NCI-H2196 (cell line): ENCODE measurements around the gene PTPN21.
"Not testable (repeated sequence)": the region's sequence is repeated elsewhere in the genome, so short reads cannot be mapped to it uniquely, and the experiment has no call there.

Experiments
- DNase-seq: peaks from one replicate; lab custom pipeline; 2025; ENCODE audit not compliant: unreplicated experiment; lab: John Stamatoyannopoulos, UW

Gene PTPN21

DNA sequence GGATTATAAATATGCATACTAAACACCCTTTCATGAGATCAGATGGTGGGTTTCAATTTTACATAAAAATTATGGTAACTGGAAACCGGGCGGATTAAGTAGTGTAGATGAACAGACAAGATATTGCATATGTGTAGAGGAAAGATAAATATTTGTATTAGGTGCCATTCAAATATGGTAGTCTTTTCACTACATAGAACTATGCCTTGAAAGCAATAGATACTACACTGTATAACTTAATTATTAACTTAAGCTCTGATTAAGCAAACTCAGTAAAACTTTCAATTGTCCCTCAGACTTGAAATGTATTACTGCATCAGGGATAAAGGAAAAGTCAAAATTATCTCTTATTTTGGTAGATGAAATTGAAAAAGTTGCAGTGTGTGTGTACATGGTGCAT, 1.9 kb downstream of the PTPN21 start:
- no peak for DNase-seq

- DNase-seq: no peak
Observed at GRCh38 chr14:88551980-88552431, 2.8 kb downstream of the PTPN21 start.

GRCh38 chr14:88551094-88551870, 3.5 kb downstream of the PTPN21 start:
- DNase-seq: no peak

- DNase-seq: no peak
Observed at GRCh38 chr14:88550078-88550477, 4.7 kb downstream of the PTPN21 start.

DNA sequence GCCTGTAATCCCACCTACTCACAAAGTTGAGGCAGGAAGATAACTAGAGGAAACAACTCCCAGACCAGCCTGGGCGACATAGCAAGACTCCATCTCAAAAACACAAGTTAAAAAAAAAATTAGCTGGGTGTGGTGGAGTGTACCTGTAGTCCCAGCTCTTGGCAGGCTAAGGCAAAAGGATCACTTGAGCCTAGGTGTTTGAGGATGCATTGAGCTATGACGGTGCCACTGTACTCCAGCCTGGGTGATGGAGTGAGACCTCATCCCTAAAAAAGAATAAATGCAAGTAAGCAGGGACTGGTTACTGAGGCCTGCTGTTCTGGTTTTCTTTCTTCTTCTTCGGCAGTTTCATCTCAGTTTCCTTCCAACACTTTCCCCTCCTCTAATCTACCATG, 7.4 kb downstream of the PTPN21 start:
- DNase-seq: no peak

DNA sequence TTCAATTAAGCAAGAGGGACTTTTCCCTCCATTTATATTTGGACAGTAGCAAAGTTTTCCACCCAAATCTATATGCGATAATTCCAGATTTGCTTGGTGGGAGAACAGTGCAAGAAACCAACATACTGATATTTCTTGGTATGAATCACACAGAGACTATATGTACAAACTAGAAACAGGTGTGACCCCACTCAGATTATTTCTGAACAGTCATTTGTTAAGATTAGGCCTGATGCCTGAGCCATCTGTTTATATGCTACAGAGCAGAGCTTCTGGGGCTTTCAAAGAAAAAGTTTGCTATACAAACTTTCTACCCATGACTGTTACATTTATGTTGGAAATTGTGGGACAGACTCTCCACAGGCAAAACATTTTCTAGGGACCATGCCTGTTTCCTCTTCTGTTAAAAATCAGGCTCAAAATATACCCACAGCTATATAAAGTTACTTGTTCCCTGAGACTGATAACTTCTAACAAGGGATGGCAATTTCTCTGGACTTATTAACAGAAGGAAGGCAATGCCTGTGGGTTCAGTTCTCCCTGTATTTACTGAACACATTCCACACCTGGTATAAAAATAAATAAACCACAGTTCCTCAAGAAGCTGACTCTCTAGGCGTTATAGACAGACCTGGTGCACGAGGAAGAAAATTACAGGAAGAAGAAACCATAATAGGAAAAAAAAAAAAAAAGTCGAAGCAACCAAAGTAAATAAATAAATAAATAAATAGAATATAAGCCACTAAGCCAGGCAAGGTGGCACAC, 8.0 kb downstream of the PTPN21 start:
- no peak for DNase-seq

GRCh38 chr14:88545256-88545655, 9.6 kb downstream of the PTPN21 start:
- DNase-seq: no peak

- no peak for DNase-seq
Observed at GRCh38 chr14:88542857-88543795, 11.7 kb downstream of the PTPN21 start.

GRCh38 chr14:88541324-88541723, 13.5 kb downstream of the PTPN21 start:
- no peak for DNase-seq

DNA sequence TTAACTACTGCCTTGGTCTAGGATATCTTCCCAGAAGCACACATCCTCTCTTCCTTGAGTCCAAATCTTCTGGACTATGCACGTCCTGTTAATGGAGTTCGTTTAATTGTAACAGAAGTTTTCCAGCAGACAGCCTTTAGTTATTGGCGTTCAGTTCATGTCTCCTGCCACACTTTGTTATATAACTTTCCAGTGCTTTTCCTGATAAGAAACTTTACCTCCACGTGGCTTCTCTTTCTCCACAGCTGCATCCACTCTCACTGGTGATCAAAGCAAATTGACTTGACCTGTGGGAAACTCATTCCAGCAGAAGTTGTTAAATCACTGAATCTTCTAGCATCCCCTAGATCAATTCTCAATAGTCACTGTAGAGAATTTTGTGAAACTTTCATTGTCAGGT, 19.0 kb downstream of the PTPN21 start:
- no peak for DNase-seq

- no peak for DNase-seq
Observed at GRCh38 chr14:88535149-88535548, 19.7 kb downstream of the PTPN21 start.

- no peak for DNase-seq
Observed at GRCh38 chr14:88533064-88533602, 21.7 kb downstream of the PTPN21 start.

DNA sequence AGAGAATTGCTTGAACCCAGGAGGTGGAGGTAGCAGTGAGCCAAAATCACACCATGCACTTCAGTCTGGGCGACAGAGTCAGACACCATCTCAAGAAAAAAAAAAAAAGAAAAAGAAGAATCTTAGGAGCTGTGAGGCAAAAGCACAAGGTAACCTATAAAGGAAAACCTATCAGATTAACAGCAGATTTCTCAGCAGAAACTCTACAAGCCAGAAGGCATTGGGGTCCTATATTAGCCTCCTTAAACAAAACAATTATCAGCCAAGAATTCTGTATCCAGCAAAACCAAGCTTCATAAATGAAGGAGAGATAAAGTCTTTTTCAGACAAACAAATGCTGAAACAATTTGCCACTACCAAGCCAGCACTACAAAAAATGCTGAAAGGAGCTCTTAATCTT, 24.9 kb downstream of the PTPN21 start:
- not testable (repeated sequence) for DNase-seq

DNA sequence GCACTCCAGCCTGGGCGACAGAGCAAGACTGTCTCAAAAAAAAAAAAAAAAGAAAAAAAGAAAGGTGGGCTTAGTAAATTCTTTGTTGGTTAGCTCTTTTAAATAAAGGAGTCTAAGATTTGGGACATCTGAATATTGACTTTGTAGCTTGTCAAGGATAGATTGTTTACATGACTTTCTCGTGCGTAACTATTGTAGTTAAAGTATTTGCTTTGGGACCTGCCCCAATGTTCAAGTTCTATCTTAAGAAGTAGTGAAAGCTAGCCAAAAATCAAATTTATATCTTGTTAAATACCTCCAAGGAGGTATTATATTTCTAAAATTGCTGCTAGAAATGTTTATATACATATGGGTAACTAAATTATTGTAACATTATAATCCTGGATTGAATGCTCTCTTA, 32.4 kb downstream of the PTPN21 start:
- no peak for DNase-seq

- no peak for DNase-seq
Observed at GRCh38 chr14:88521818-88522217, 33.0 kb downstream of the PTPN21 start.

DNA sequence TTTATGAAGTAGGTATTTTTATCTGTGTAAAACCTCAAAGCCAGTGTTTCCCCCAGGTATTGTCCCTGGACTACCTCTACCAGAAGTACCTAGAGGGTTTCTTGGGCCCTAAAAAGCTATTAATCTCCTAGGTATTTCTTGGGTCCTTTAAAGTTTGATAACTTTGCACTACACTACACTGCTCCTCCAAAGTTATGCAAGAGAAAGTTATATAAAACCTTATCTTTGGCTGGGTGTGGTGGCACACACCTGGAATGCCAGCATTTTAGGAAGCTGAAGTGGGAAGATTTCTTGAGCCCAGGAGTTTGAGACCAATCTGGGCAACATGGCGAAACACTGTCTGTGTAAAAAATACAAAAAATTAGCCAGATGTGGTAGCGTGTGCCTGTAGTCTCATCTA, 34.9 kb downstream of the PTPN21 start:
- no peak for DNase-seq

GRCh38 chr14:88518592-88519512, 36.0 kb downstream of the PTPN21 start:
- DNase-seq: no peak

- no peak for DNase-seq
Observed at GRCh38 chr14:88516861-88517357, 37.9 kb downstream of the PTPN21 start.

GRCh38 chr14:88515499-88516221, 39.1 kb downstream of the PTPN21 start:
- no peak for DNase-seq
